22Rv1 (cell line): ENCODE results near the gene FEN1.

Experiments
- H3K27ac ChIP-seq: fragments of 450-650 bp; 2 replicates; pipeline ENCODE4 v1.5.1; 2017
- CTCF ChIP-seq: fragments of 450-650 bp; IDR thresholded peaks from 2 replicates; pipeline ENCODE4 v1.5.1; 2017; ENCODE audit warnings: mild to moderate bottlenecking
- ZFX ChIP-seq: fragments of 450-650 bp; IDR thresholded peaks from 2 replicates; pipeline ENCODE4 v1.6.1; 2017; ENCODE audit warnings: antibody characterized with exemption, borderline replicate concordance

FEN1 gene

GRCh38 chr11:61761440-61762222, 31.1 kb upstream of the FEN1 start:
- H3K27ac ChIP-seq, result no peak overlapping the region
- TF ChIP-seq ZFX, result no peak
- no peak for TF ChIP-seq CTCF

GRCh38 chr11:61762223-61762615, 30.5 kb upstream of the FEN1 start:
- H3K27ac ChIP-seq, result no peak overlapping the region
- TF ChIP-seq ZFX (no peak), CTCF (no peak)

- TF ChIP-seq ZFX, result no peak
- no peak for TF ChIP-seq CTCF
- H3K27ac ChIP-seq, result no peak overlapping the region
Observed at GRCh38 chr11:61762798-61763197, 29.9 kb upstream of the FEN1 start.

GRCh38 chr11:61763930-61764605, 28.6 kb upstream of the FEN1 start:
- TF ChIP-seq ZFX (no peak), CTCF (no peak)
- H3K27ac ChIP-seq, result no peak overlapping the region

- H3K27ac ChIP-seq, result no peak overlapping the region
Observed at GRCh38 chr11:61764606-61765260, 28.0 kb upstream of the FEN1 start.

GRCh38 chr11:61765550-61766253, 27.0 kb upstream of the FEN1 start:
- no peak overlapping the region for H3K27ac ChIP-seq
- no peak for TF ChIP-seq CTCF
- TF ChIP-seq ZFX, result no peak

More at GRCh38 chr11:61764606-61765260, 28.0 kb upstream of the FEN1 start:
- TF ChIP-seq ZFX (no peak), CTCF (no peak)
